Neural cell (in vitro differentiated cells): ENCODE results near the gene FHL1.

Experiments
- CTCF ChIP-seq: fragments of 450-650 bp; IDR thresholded peaks from 2 replicates; pipeline ENCODE4 v1.5.1; 2014; ENCODE audit warnings: antibody characterized with exemption, mild to moderate bottlenecking, moderate library complexity; ENCODE audit not compliant: poor library complexity, severe bottlenecking
- EP300 ChIP-seq: fragments of 450-650 bp; conservative IDR thresholded peaks from 2 replicates; pipeline ENCODE4 v1.6.1; 2014; ENCODE audit warnings: antibody characterized with exemption, mild to moderate bottlenecking, moderate library complexity; ENCODE audit not compliant: poor library complexity, severe bottlenecking
- EZH2 ChIP-seq: fragments of 200-600, 300-800 bp; shearing (Covaris generic), sonication (generic); IDR thresholded peaks from 2 replicates; pipeline ENCODE4 v1.6.1; 2014; ENCODE audit warnings: antibody characterized with exemption, low read length, borderline replicate concordance, mild to moderate bottlenecking; ENCODE audit not compliant: insufficient read depth, poor library complexity, severe bottlenecking
- MXI1 ChIP-seq: fragments of 450-650 bp; conservative IDR thresholded peaks from 2 replicates; pipeline ENCODE4 v1.6.1; 2014; ENCODE audit warnings: antibody characterized with exemption, mild to moderate bottlenecking; ENCODE audit not compliant: poor library complexity, severe bottlenecking
- POLR2AphosphoS5 ChIP-seq: IDR thresholded peaks from 2 replicates; pipeline ENCODE4 v1.6.1; 2012
- RAD21 ChIP-seq: fragments of 450-650 bp; conservative IDR thresholded peaks from 2 replicates; pipeline ENCODE4 v1.6.1; 2014; ENCODE audit warnings: antibody characterized with exemption, mild to moderate bottlenecking, moderate library complexity
- REST ChIP-seq: IDR thresholded peaks from 2 replicates; pipeline ENCODE4 v1.6.1; 2012; ENCODE audit warnings: borderline replicate concordance
- SMC3 ChIP-seq: fragments of 450-650 bp; conservative IDR thresholded peaks from 2 replicates; pipeline ENCODE4 v1.6.1; 2014; ENCODE audit warnings: antibody characterized with exemption, mild to moderate bottlenecking, moderate library complexity; ENCODE audit not compliant: poor library complexity
- TAF1 ChIP-seq: IDR thresholded peaks from 2 replicates; pipeline ENCODE4 v1.6.1; 2012; ENCODE audit warnings: low read depth

- TF ChIP-seq CTCF (no peak), EP300 (no peak), REST (no peak), RAD21 (no peak), MXI1 (no peak), POLR2AphosphoS5 (no peak), EZH2 (no peak), SMC3 (no peak), TAF1 (no peak)
Observed at GRCh38 chrX:136186023-136186413, 38.7 kb downstream of the FHL1 start.
